Measurements from ENCODE around the gene STX18. TPM values are rescaled to one million over a fixed set of nuclear protein-coding genes. Genes with fewer than 3 reads are reported as not detected.

The STX18 gene
- total RNA-seq, 1 experiment from 2014 or later: 18.5 TPM

- H4K20me1 ChIP-seq (ENCODE audit: insufficient read depth): no peaks in the 10 kb centered on the region
- H3K27ac ChIP-seq (ENCODE audit: low read depth, low read length): no peak overlapping the region
- H3K36me3 ChIP-seq (ENCODE audit: control insufficient read depth in 1 of 2, insufficient read depth in 2 of 2, low read length in 2 of 2): peaks cover 3 to 4% of the 10 kb centered on the region in 2 experiments; a peak in 2 of 4 replicates
- no peak overlapping the region for H3K9ac ChIP-seq (ENCODE audit: low read length)
- ATAC-seq: no peak
- H3K4me2 ChIP-seq (ENCODE audit: low read length): no peak overlapping the region
- no peak for TF ChIP-seq JUND (IDR thresholded peaks at IDR 0.05)
- TF ChIP-seq POLR2A (IDR thresholded peaks at IDR 0.05; ENCODE audit: borderline replicate concordance, extremely low read depth, insufficient read depth, insufficient read length): no peak
- TF ChIP-seq ZFX (IDR thresholded peaks at IDR 0.05): no peak
- TF ChIP-seq EGR1 (IDR thresholded peaks at IDR 0.05; ENCODE audit: low read depth): no peak
- no peak for TF ChIP-seq POLR2AphosphoS5 (IDR thresholded peaks at IDR 0.05; ENCODE audit: low read depth, low read length)
- no peak for TF ChIP-seq EZH2phosphoT487 (IDR thresholded peaks at IDR 0.05; ENCODE audit: borderline replicate concordance)
- TF ChIP-seq ATF3 (IDR thresholded peaks at IDR 0.05): no peak
- no peak for TF ChIP-seq CBX3 (IDR thresholded peaks at IDR 0.05; ENCODE audit: low read depth)
- TF ChIP-seq SP1 (IDR thresholded peaks at IDR 0.05; ENCODE audit: low read depth): no peak
- TF ChIP-seq REST (IDR thresholded peaks at IDR 0.05; ENCODE audit: low read depth): no peak
- TF ChIP-seq ELF1 (IDR thresholded peaks at IDR 0.05; ENCODE audit: borderline replicate concordance, low read depth): no peak
- RAD21 ChIA-PET (ENCODE audit: low non-redundant PET in 1 of 2, low total read pairs in 2 of 2, uncharacterized antibody in 2 of 2, unreplicated experiment in 2 of 2): no interaction called here
- intact Hi-C loops (cut with micrococcal nuclease): no loop called here
- no peak overlapping the region for H3K4me3 ChIP-seq (replicated peaks in 1 of 2; ENCODE audit: low read depth in 1 of 2, low read length in 2 of 2)
- H3K27me3 ChIP-seq (ENCODE audit: insufficient read depth, low read length): no peaks in the 10 kb centered on the region
- POLR2A ChIA-PET: no interaction called here
- BruUV-seq (replicated peaks): no TSS peak
- CTCF ChIA-PET: no interaction called here
- H3K9me3 ChIP-seq (ENCODE audit: control insufficient read depth in 1 of 2, insufficient read depth in 1 of 2, low read depth in 1 of 2, low read length in 2 of 2): no peaks in the 10 kb centered on the region
- peaks cover 0 to 20% of the 10 kb centered on the region in 2 experiments; a peak in 1 of 4 replicates for H3K4me1 ChIP-seq (ENCODE audit: control insufficient read depth in 1 of 2, insufficient read depth in 2 of 2, low read length in 2 of 2)
- H3K9me2 ChIP-seq (ENCODE audit: insufficient read depth): no peaks in the 10 kb centered on the region
- H2AFZ ChIP-seq (ENCODE audit: low read depth, low read length, poor library complexity, severe bottlenecking): no peak overlapping the region
- no peaks in the 10 kb centered on the region for H3K79me2 ChIP-seq (ENCODE audit: insufficient read depth, low read length)
- DNase-seq (ENCODE audit: low read depth, low spot score): no peak
Observed at GRCh38 chr4:4424499-4425115, 117.2 kb downstream of the STX18 start.
